ENCODE data around the gene KCNH1. TPM values are rescaled to one million over a fixed set of nuclear protein-coding genes. Genes with fewer than 3 reads are reported as not detected.

Gene KCNH1
- total RNA-seq, 1 donor from 2014 or later, result 15.5 TPM

DNA sequence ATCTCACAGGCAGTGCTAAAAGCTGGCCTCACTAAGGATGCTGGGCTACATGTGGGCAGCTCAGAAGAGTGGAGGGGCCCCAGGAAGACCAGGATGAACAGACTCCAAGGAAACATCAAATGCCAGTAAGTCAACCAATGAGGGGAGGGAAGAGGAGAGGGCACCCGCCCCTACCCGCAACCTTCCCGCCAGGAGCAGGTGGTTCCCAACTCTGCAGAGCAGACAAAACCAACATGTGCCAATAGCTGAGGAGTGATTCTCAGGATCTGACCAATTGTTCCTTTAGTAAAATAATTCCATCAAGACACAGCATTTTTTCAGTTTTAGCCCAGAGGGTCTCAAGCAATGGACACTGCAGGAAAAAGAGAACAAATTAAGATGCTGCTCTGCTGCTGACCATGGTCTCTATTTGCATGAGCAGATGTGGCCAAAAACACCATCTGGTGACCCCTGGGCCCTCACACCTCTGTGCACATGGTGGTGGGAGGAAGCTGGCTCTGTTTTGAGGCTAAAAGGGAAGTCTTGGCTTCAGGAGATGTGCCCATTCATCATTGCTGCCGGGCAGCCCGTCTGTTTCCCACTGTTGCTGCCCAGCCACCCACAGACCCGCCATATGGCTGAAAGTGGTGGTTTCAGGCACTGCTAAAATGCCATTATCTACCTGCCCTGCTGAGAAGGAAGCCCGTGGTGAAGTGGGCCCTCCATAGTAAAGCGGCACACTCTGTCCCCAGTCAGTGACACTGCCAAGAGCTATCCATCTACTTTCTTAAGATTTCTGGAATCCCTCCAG lies 231.8 kb downstream of the KCNH1 start:
- no peak overlapping the region for H3K4me3 Mint-ChIP-seq (ENCODE audit: unreplicated experiment)

DNA sequence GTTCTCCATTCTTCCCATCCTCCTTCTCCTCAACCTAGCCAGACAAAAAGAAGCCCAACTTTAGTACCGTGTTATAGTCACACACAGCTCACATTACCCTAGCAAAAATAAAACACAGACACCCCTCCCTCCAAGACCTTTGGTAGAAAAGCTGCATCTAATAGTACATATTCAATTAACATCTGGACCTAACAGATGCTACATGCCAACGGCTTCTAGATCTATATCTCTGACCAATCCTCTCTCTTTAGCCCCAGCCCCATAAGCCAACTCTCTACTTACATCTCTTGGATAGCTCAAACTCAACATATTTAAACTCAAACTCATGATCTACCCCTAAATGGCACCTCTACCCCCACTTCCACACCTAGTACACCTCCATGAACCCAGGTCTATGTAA lies 233.1 kb downstream of the KCNH1 start:
- peaks cover 8% of the 10 kb centered on the region for H3K36me3 Mint-ChIP-seq (ENCODE audit: low read depth, unreplicated experiment)
- no peaks in the 10 kb centered on the region for H3K36me3 ChIP-seq (ENCODE audit: insufficient read depth, low read length)

More for the DNA sequence above, 231.8 kb downstream of the KCNH1 start:
- TF ChIP-seq, protein P1, sequence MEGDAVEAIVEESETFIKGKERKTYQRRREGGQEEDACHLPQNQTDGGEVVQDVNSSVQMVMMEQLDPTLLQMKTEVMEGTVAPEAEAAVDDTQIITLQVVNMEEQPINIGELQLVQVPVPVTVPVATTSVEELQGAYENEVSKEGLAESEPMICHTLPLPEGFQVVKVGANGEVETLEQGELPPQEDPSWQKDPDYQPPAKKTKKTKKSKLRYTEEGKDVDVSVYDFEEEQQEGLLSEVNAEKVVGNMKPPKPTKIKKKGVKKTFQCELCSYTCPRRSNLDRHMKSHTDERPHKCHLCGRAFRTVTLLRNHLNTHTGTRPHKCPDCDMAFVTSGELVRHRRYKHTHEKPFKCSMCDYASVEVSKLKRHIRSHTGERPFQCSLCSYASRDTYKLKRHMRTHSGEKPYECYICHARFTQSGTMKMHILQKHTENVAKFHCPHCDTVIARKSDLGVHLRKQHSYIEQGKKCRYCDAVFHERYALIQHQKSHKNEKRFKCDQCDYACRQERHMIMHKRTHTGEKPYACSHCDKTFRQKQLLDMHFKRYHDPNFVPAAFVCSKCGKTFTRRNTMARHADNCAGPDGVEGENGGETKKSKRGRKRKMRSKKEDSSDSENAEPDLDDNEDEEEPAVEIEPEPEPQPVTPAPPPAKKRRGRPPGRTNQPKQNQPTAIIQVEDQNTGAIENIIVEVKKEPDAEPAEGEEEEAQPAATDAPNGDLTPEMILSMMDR (IDR thresholded peaks at IDR 0.05; ENCODE audit: insufficient read depth, low read depth, low read length), result no peak
- TF ChIP-seq EZH2 (IDR thresholded peaks at IDR 0.05; ENCODE audit: insufficient read depth, low read length), result no peak
- Mint-ChIP-seq H3K27me3 (ENCODE audit: low read depth, unreplicated experiment) (no peaks in the 10 kb centered on the region), H3K27ac (ENCODE audit: unreplicated experiment) (no peak overlapping the region), H3K9me3 (ENCODE audit: unreplicated experiment) (no peaks in the 10 kb centered on the region), H3K4me1 (ENCODE audit: low read depth, unreplicated experiment) (peaks cover 10% of the 10 kb centered on the region), H3K36me3 (ENCODE audit: low read depth, unreplicated experiment) (peaks cover 4% of the 10 kb centered on the region)
- H3K4me2 ChIP-seq (ENCODE audit: low read length), result no peak overlapping the region
- no peaks in the 10 kb centered on the region for H3K4me1 ChIP-seq (ENCODE audit: insufficient read depth, low read length)
- H4K20me1 ChIP-seq (ENCODE audit: insufficient read depth, low read length), result no peaks in the 10 kb centered on the region
- no peak overlapping the region for H3K9ac ChIP-seq (ENCODE audit: low read length)
- no peak for DNase-seq (ENCODE audit: low read depth)
- no peak overlapping the region for H3K27ac ChIP-seq (ENCODE audit: low read depth, low read length)
- H3K27me3 ChIP-seq (ENCODE audit: insufficient read depth, low read length), result no peaks in the 10 kb centered on the region
- no peak overlapping the region for H2AFZ ChIP-seq (ENCODE audit: low read depth, low read length)
- H3K9me3 ChIP-seq (ENCODE audit: insufficient read depth, low read depth, low read length), result no peaks in the 10 kb centered on the region
- no peaks in the 10 kb centered on the region for H3K36me3 ChIP-seq (ENCODE audit: insufficient read depth, low read length)
- FAIRE-seq, result no peak
- H3K79me2 ChIP-seq (ENCODE audit: insufficient read depth, low read length), result no peaks in the 10 kb centered on the region
- H3K4me3 ChIP-seq (ENCODE audit: insufficient read depth, low read depth, low read length), result no peak overlapping the region

More for the DNA sequence above, 233.1 kb downstream of the KCNH1 start:
- TF ChIP-seq EZH2 (IDR thresholded peaks at IDR 0.05; ENCODE audit: insufficient read depth, low read length), result no peak
- TF ChIP-seq, protein P1 (IDR thresholded peaks at IDR 0.05; ENCODE audit: insufficient read depth, low read depth, low read length), result no peak
- no peak overlapping the region for H3K4me3 Mint-ChIP-seq (ENCODE audit: unreplicated experiment)
- H3K27ac ChIP-seq (ENCODE audit: low read depth, low read length), result no peak overlapping the region
- no peak for FAIRE-seq
- peaks cover 10% of the 10 kb centered on the region for H3K4me1 Mint-ChIP-seq (ENCODE audit: low read depth, unreplicated experiment)
- no peaks in the 10 kb centered on the region for H3K9me3 ChIP-seq (ENCODE audit: insufficient read depth, low read depth, low read length)
- H3K79me2 ChIP-seq (ENCODE audit: insufficient read depth, low read length), result no peaks in the 10 kb centered on the region
- no peak overlapping the region for H3K4me2 ChIP-seq (ENCODE audit: low read length)
- H3K27me3 Mint-ChIP-seq (ENCODE audit: low read depth, unreplicated experiment), result peaks cover 3% of the 10 kb centered on the region
- no peak overlapping the region for H2AFZ ChIP-seq (ENCODE audit: low read depth, low read length)
- no peak for DNase-seq (ENCODE audit: low read depth)
- H3K4me3 ChIP-seq (ENCODE audit: insufficient read depth, low read depth, low read length), result no peak overlapping the region
- H3K27ac Mint-ChIP-seq (ENCODE audit: unreplicated experiment), result no peak overlapping the region
- no peaks in the 10 kb centered on the region for H4K20me1 ChIP-seq (ENCODE audit: insufficient read depth, low read length)
- no peaks in the 10 kb centered on the region for H3K9me3 Mint-ChIP-seq (ENCODE audit: unreplicated experiment)
- no peaks in the 10 kb centered on the region for H3K4me1 ChIP-seq (ENCODE audit: insufficient read depth, low read length)
- H3K27me3 ChIP-seq (ENCODE audit: insufficient read depth, low read length), result no peaks in the 10 kb centered on the region
- no peak overlapping the region for H3K9ac ChIP-seq (ENCODE audit: low read length)

Measured in astrocyte (in vitro differentiated cells and primary cell).